Endometrium (tissue), 2 donors: ENCODE data around the gene GJB2.
"Not testable (repeated sequence)": the region's sequence is repeated elsewhere in the genome, so short reads cannot be mapped to it uniquely, and the experiment has no call there.

ENCODE experiments used
- FAIRE-seq: peaks from 2 replicates; lab custom pipeline; 2012; peaks lifted over from hg19 to GRCh38; lab: Jason Lieb, UNC
- donor health status: control.
- donor health status: control.

The GJB2 gene

DNA sequence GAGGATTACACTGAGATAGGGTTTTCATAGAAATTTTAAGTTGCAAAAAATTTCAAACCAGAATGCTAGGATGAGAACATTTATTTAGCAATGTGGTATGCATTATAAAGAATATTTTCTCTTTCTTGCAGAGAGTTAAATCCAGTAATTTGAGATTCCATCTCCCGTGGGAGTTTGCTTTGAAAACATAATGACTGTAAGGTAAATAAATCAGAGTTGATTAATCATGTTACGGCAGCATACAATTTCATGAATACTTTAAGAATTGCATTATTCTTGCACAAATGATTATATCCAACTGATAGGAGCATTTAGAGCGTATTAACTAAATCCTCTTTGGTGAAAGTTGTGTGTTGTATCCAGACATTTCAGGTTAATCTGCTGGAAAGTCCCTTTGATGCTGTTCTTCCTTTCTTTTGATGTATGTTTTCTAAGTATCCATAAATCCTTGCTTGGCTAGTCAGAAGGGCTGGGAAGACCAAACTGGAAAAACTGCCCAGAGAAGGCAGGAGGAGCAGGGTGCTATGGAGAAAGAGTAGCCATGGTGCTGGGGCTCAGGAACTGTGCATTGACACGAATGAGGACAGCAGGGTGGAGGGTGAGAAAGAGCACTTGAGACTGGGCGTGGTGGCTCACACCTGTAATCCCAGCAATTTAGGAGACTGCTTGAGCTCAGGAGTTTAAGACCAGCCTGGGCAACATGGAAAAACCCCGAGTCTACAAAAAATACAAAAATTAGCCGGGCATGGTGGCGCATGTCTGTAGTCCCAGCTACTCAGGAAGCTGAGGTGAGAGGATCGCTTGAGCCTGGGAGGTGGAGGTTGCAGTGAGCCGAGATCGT lies 27.1 kb downstream of the GJB2 start:
- no peak for FAIRE-seq

DNA sequence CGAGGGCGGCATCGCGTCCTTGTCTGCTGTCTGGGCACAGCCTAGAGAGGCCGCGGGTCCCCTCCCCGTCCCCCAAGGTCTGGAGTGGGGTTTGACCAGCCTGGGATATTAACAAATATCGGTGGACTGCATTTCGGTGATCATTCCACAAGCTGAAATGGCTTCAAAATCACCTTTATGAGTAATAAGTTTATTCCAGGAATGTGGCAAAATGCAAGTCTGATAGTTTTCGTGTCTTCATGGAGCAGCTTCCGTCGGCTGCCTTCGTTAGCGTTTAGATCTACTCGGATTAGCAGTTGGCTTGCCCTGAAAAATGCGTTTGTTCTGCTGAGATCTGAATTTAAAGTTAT lies 30.8 kb downstream of the GJB2 start:
- FAIRE-seq = no peak

DNA sequence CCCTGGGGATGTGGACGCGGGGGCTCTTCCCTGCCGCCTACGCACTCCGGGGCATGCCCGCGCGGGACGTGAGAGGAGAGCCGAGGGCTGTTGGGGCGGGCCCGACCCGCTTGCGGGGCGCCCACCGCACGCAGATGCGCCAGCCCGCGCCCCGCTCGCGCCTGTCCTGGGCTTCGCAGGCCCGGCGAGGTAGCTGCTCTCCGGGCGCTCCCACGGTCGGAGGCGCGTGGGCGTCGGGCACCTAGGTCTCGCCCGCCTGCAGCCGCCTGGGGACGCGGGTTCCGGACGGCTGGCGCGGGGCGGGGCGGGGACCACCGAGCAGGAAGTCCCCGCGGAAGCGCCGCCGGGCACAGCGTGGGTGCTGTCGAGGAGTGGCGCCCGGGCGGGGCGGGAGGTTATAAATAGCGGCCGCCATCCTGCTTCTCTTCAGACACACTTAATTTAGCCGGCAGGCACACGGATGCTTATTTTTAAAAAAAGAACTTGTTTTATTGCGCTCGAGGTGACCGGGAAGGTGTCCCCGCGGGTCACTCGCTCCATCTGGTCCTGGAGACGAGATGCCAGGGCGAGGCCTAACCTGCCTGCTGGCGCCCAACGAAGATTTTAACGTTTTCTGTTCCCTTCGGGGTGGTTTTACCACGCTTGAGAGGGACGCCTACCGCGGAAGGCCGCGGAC lies 31.3 kb downstream of the GJB2 start:
- no peak for FAIRE-seq

DNA sequence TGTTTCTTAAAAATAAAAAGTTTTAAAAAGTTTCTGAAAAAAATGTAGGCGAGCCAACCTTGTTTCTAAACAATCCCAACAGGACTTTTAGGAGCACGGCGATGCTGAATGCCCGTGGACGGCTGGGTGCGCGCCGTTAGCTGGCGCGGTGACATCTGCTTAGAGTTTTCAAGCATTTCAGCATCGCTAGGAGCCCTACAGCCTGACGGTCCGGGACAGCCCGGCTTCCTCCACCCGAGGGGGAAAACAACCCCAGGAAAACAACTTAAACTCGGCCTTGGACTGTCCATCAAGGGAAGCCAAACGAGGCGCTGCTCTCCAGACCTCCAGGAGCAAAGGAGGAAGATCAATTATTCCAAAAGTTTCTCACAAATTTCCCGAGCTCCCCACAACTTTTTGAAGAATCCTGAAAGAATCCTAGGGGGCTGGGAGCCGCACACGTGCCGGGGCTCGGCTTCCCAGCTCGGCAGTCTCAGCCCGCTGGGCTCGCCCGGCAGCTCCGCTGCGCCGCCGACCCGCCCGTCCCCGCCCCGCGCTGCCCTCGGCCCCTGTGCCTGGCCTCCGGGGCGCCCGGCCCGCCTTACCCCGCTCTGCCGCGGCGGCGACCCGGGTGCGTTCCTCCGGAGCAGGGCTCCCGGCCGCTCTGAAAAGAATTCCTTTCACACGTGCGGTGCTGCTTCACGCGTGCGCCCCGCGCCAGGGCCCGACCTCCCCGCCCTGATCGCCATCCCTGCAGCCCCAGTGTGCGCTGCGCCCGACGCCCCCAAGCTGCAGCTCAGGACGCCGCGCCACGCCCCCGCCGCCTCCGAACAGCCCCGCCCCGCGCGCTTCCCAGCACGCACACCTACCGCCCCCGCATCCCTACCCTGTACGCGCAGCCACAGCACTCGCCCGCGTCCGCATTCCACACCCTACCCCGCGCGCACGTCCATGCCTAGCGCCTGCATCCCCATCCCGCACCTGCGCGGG lies 32.1 kb downstream of the GJB2 start, which contains the start of gene GJA3:
Gene GJA3, minus strand, starts transcription at position 747 of the 969 bp plus-strand sequence. CDS start 17,764 bp downstream, outside the sequence.
- no peak for FAIRE-seq

DNA sequence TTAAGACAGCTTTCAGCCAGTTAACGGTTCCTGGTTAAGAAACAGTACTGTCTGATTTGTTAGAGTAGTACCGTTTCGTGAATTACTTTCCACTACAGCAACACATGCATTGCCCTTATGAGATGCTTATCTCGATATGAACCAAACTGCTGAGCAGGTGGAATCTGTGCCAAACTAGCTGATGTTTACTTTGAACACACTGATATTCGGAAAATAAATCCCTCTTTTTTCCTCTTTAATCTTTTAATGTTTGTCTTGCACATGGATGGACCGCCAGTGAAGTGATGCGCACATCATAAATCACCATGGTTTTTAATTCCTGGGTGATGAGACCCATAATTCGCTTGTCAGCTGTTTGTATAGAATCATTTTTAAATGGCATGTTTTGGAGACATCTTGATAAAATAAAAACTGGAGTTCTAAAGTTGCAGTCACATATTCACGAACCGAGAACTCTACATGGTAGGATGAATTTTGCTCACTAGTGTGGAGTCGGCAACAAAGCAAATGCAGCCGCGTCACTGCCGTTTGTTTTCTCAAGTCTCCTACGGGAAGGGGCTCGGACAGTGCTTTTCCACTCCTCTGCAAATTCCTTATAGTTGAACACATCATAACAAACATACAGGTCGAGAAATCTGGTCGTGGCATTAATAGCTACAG lies 33.0 kb downstream of the GJB2 start:
- FAIRE-seq = no peak

DNA sequence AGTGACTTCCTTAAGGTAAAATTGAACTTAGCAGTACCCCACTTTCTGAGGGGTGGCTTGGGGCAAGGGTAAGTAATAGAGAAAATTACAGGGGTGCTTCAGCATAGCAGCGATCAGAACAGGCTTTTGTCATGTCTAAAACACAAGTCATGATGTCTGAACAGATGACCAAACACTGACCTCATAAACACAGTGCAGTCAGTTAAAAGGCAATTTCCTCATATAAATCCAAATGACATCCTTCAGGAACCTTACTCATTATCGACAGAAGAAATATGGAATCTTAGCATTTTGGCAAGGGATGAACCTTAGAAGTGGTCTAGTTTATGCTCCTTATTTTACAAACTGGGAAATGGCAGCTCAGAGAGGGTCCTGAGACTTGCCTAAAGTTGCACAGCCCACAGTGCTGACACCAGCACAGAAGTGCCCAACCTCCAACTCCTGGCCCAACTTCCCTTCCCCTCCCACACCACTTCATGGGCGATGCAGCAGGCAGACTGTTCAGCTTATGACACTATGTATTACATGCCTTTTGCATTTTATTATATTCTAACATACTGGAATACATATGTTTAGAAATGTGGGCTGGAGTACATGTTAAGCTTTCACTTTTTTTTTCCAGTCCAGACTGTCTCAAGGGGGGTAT lies 35.5 kb downstream of the GJB2 start:
- FAIRE-seq = no peak

DNA sequence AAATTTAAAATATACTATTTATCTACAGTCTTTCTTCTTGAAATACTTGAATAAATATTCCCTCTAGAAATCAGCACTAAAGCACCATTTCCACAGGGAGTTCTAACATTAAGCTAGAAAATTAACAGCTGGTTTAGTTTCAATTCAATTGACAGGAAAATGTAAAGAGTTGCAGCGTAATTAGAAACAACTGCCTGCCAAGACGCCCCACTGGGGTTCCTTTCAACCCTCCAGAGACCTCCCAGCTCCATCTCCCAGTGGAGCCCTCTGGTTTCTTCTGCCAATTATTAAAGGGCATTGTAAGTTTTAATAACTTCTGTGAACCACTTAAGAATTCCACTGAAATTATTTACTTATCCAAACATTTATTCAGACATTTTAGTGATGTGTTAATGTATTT lies 36.0 kb downstream of the GJB2 start:
- no peak for FAIRE-seq

DNA sequence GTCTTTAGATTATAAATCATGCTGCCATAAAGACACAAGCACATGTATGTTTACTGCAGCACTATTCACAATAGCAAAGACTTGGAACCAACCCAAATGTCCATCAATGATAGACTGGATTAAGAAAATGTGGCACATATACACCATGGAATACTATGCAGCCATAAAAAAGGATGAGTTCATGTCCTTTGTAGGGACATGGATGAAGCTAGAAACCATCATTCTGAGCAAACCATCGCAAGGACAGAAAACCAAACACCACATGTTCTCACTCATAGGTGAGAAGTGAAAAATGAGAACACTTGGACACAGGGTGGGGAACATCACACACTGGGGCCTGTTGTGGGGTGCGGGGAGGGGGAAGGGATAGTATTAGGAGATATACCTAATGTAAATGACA lies 39.4 kb downstream of the GJB2 start:
- not testable (repeated sequence) for FAIRE-seq

DNA sequence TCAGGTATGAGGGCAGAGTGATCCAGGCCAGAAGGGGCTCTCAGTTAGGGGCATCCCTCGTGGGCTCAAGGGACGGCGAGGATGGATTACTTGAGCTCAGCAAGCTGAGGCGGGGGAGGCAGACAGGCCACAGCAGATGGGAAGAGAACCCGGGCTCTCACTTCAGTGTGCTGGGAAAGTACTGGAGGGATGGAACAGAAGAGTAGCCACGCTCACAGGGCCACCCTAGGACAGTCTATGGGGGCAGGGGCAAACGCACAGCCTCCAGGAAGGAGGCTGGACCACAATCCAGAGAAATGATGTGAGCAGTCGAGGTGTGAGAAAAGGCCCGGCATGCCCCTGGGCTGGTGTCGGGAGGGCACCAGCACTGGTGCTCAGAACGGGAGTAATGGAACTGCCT lies 41.1 kb downstream of the GJB2 start:
- no peak for FAIRE-seq

DNA sequence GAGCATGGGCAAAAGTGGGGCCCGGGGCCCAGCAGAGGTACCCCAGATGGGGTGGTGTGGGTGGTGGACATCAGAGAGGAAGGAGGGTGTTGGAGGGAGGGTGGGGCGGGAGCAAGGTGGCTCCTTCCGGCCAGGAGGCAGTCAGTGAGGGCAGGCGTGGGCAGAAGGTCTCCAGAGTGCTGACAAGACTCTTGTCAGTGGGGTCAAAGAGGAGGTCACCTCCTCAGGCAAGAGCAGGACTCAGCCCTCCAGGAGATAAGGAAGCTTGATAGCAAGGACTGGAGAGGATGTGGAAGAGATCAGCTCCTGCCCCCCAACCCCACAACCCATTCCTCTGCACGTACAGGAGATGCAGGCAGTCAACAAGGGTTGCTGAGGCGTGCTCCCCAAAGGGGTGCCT lies 41.7 kb downstream of the GJB2 start:
- FAIRE-seq = no peak

DNA sequence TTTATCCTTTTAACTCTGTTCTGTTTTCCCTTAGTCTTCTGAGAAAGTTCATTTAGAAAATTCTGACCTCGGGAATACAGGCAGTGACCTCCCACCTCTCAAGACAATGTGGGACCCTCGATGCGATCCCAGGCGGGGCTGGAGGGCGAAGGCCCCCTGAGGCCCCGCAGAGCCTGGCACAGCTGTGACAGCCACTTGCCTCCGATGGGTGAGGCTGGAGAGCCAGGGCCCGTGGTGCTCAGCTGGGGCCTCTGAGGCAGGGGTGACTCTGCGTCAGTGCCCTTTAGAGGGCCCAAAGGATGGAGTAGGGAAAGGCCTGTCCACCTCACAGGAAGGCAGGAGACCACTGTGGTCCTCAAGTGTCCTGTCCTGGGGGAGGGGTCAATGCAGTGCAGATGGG lies 42.2 kb downstream of the GJB2 start:
- no peak for FAIRE-seq

DNA sequence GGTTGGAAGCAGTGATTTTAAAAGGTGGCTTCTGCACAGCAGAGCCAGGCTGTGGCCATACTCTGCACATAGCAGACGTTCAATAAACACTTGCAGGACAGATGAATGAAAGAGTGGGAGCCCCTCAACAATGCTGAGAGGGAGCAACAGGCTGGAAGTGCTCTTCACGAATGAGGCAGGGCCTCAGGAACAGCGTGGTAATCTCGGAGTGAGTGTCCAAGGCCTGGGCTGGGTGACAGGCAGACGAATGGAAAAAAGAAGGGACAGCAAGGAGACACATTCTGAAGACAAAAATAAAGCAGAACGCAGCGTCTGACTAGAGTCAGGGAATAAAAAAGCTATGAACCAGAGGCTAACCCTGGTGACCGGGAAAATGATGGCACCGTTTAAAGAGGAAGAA lies 43.0 kb downstream of the GJB2 start:
- FAIRE-seq = no peak

DNA sequence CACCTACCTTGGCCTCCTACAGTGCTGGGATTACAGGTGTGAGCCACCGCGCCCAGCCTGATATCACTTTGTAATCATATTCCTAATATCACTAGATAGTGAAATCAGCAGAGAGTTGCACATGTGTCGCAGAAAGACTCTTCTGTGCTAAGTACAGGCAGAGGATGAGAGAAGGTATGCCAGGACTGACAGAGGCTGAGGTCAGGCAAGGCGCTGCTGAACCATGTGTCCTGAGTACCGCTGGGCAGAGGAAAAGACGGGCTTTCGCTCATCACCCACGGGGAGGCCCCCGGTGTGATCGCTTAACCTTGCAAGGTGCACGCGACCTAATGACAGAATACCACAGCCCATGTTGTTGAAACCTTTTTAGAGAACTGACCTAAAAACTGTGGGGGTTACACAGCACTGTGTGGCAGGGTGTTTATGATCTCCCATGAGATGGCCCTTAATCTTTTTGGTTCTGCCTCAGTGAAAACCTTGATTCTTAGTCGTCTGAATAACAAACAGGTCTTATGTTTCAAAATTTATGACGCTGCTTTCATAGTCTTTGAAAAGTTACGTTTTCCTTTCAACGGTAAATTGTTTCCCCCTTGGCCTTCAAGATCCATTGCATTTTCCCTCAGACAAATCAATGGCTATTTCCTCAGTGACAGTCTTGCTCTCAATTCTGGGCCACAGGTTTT lies 44.1 kb downstream of the GJB2 start:
- no peak for FAIRE-seq

DNA sequence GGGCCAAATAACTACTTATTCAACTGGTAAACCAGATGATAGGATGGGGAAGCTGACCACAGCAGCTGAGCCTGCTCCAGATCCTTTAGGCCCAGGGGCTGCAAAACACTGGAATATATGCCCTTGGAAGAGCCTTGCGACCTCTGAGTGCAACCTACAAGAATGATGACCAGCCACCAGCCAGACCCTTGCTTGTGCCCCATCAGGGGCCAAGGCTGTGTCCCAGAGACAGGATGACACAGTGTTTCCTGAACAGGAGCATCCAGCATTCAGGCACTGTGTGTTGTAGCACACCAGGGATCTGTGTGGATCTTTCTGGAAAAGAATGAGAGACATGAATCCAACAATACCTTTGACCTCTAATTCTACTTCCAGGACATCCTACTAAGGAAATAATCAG lies 46.4 kb downstream of the GJB2 start:
- FAIRE-seq = no peak

DNA sequence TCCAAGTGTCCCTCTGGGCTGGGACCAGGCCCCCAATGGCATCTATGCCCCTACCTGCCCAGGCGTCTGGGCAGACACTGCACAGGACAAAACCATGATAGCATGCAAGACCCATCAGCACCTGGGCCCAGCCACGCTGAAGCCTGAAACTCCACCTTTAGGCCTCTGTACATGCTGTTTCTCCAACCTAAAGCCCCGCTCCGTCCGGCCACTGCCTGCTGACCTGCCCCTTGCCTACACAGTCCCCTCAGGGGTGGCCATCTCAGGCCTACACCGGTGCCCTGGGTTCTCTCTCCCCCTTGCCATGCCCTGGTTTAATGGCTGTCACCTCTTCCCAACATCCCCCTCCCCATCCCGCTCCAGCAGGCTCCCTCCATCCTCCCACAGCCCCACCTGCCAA lies 47.2 kb downstream of the GJB2 start:
- FAIRE-seq = no peak

DNA sequence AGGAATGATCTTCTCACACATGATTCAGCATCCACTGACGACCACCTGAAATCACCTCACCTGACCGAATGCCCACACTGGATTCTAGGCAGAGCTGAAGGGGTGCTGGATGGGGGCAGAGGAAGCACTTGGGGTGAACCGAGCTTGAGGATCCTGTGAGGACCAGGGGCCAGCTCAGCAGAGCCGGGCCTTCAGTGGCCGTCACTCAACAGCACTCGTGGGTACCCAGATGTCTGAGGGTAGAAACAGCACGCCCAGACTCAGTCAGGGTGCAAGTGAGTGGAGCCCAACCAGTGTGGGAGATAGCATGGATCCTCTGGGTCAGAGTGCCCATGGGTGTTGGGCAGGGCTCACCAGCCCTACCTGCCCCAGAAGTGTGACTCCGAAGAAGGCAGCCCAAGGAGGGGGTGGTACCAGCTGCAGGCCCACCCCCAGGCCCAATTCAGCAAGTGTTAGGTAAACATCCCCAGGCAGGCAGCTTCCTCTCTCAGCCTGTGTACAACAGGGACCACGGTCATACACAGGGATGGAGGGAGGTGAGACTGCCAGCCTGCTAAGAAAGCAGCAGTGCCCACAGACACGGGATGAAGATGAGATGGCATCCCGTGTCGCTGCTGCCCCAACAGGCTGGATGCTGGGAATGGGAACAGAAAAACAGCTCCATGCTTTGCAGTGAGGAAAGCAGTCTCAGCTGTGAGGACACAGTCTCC lies 48.4 kb downstream of the GJB2 start:
- FAIRE-seq = no peak

DNA sequence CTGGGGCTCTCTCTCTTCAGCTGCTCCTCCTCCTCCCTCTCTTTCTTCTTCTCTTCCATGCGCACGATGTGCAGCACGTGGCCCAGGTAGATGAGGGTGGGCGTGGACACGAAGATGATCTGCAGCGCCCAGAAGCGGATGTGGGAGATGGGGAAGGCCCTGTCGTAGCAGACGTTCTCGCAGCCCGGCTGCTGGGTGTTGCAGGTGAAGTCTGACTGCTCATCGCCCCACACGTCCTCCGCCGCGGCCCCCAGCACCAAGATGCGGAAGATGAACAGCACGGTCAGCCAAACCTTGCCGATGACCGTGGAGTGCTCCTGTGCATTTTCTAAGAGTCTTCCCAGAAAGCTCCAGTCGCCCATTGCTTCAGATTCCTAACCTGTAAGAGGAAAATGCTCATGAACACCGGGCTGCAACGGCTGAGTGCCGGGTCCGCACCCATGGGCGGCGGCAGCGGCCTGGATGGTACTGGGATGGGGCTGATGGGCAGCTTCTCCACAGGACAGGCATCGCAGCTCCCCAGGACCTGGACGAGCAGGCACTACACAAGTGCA lies 49.7 kb downstream of the GJB2 start:
- no peak for FAIRE-seq

DNA sequence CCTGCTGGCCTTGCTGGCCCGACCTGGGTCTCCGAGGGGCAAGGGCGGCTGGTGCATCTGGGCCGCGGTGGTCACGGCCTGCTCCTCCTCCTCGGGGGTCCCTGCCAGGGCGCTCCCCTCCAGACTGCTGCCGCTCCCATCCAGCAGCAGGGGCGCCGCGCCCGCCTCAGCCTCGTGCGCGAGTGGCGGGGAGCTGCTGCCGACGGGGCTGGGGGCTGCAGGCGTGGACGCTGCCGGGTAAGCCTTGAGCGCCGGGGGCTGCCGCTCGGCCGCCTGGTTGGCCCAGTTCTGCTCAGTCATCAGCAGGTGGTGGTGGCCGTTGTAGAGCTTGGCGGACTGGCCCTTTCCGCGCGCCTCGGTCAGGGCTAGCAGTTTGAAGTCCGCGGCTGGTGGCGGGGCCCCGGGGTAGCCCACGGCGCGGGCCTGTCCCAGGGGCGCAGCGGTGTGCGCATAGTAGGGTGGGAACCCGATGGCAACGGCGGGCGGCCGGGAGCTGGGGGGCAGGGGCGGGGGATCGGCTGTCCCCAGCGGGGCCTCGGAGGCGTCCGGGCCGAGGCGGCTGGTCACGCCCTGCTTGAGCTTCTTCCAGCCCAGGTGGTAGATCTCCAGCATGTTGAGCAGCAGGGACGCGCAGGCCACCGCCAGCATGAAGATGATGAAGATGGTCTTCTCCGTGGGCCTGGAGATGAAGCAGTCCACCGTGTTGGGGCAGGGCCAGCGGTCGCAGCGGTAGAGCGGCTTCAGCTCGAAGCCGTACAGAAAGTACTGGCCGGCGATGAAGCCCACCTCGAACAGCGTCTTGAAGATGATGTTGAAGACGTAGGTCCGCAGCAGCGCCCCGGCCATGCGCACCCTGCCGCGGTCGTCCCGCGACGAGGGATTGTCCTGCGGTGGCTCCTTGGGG lies 50.5 kb downstream of the GJB2 start:
- no peak for FAIRE-seq
